HepG2 (cell line): ENCODE results near the gene RTEL1. TPM values are rescaled to one million over a fixed set of nuclear protein-coding genes. Genes with fewer than 3 reads are reported as not detected.

Experiments used
- CENPT ChIP-seq: sonication (generic); formaldehyde crosslinking; IDR thresholded peaks from 2 replicates; pipeline ENCODE4 v1.8.0; 2022; ENCODE audit warnings: low read depth, mild to moderate bottlenecking, moderate library complexity, missing genetic modification reagents
- CENPX ChIP-seq: sonication (generic); formaldehyde crosslinking; IDR thresholded peaks from 2 replicates; pipeline ENCODE4 v1.9.0; 2021; ENCODE audit warnings: mild to moderate bottlenecking, missing genetic modification reagents, moderate library complexity
- HDAC2 ChIP-seq: sonication (generic); formaldehyde crosslinking; IDR thresholded peaks from 2 replicates; pipeline ENCODE4 v1.4.0; 2020; ENCODE audit warnings: missing genetic modification reagents
- KDM6A ChIP-seq: IDR thresholded peaks from 2 replicates; pipeline ENCODE4 v1.6.1; 2016; ENCODE audit warnings: low read depth
- MLLT10 ChIP-seq: sonication (generic); formaldehyde crosslinking; IDR thresholded peaks from 2 replicates; pipeline ENCODE4 v1.4.0; 2020; ENCODE audit warnings: missing genetic modification reagents
- NFIC ChIP-seq: IDR thresholded peaks from 2 replicates; pipeline ENCODE4 v1.6.1; 2012; ENCODE audit warnings: mild to moderate bottlenecking, low read length, inconsistent platforms
- RFX3 ChIP-seq: IDR thresholded peaks from 2 replicates; pipeline ENCODE4 v1.6.1; 2016; ENCODE audit warnings: missing biosample characterization, missing genetic modification reagents
- SUZ12 ChIP-seq: fragments of 150-350 bp; IDR thresholded peaks from 2 replicates; pipeline ENCODE4 v1.6.1; 2014; ENCODE audit warnings: low read depth, low read length
- THYN1 ChIP-seq: sonication (generic); formaldehyde crosslinking; IDR thresholded peaks from 2 replicates; pipeline ENCODE4 v1.8.1; 2023; ENCODE audit warnings: low read depth, mild to moderate bottlenecking, moderate library complexity, missing genetic modification reagents, borderline replicate concordance
- ZFP37 ChIP-seq: sonication (generic); formaldehyde crosslinking; IDR thresholded peaks from 2 replicates; pipeline ENCODE4 v1.4.0; 2020; ENCODE audit warnings: missing genetic modification reagents, borderline replicate concordance
- ZNF142 ChIP-seq: sonication (generic); formaldehyde crosslinking; IDR thresholded peaks from 2 replicates; pipeline ENCODE4 v1.4.0; 2020; ENCODE audit warnings: missing genetic modification reagents
- ZNF362 ChIP-seq: sonication (generic); formaldehyde crosslinking; IDR thresholded peaks from 2 replicates; pipeline ENCODE4 v1.4.0; 2020; ENCODE audit warnings: missing genetic modification reagents, mild to moderate bottlenecking, borderline replicate concordance
- polyA plus RNA-seq, 8 experiments: library from polyadenylated mRNA; depleted of rRNA in 3 of 8; stranded (reverse) in 7 of 8; unstranded in 1 of 8; fragments of >200 nt; fragmentation: Illumina TruSeq in 4 of 8; extraction: Trizol in 4 of 8; gene quantifications; 2 replicates each; pipeline versions ENCODE4 v1.2.1 to v1.2.3, GENCODE V29; 2011 to 2016; ENCODE audit warnings: low read depth in 4 of 8, missing spikeins in 1 of 8, mixed read lengths in 1 of 8; ENCODE audit not compliant: insufficient read depth in 1 of 8
- total RNA-seq, 5 experiments: library from RNA; depleted of rRNA; stranded (reverse); fragments of >200 nt; fragmentation: Illumina TruSeq; extraction: Trizol; gene quantifications; 2 replicates each; pipeline ENCODE4 v1.2.3, GENCODE V29; 2016; ENCODE audit warnings: low read depth in 1 of 5
- TF ChIP-seq, protein P1 (sequence below): sonication (generic); formaldehyde crosslinking; IDR thresholded peaks from 2 replicates; pipeline ENCODE4 v1.5.0; 2020; ENCODE audit warnings: mild to moderate bottlenecking, low read depth, missing genetic modification reagents, borderline replicate concordance
- TF ChIP-seq, protein P2 (sequence below): IDR thresholded peaks from 2 replicates; pipeline ENCODE4 v1.6.1; 2016; ENCODE audit warnings: low read depth, borderline replicate concordance
- TF ChIP-seq, protein P3 (sequence below): sonication (generic); formaldehyde crosslinking; IDR thresholded peaks from 2 replicates; pipeline ENCODE4 v1.5.0; 2020; ENCODE audit warnings: missing genetic modification reagents
- TF ChIP-seq, protein P4 (sequence below): sonication (generic); formaldehyde crosslinking; IDR thresholded peaks from 2 replicates; pipeline ENCODE4 v1.5.0; 2020; ENCODE audit warnings: missing genetic modification reagents

Gene RTEL1
- total and polyA plus RNA-seq, 2 of the 13 experiments (the other 11 are each of a cell fraction or from before 2014, with no cell fraction given), result 21.8 to 36.4 TPM

GRCh38 chr20:63641792-63642523 lies 16.2 kb upstream of the RTEL1 start (continued):
- peak; percentile 68; the same call in 1 of the 2 replicates for TF ChIP-seq ZNF142 (CRISPR knock-in tag)
- TF ChIP-seq ZFP37 (CRISPR knock-in tag), result no peak
- TF ChIP-seq, protein P1, sequence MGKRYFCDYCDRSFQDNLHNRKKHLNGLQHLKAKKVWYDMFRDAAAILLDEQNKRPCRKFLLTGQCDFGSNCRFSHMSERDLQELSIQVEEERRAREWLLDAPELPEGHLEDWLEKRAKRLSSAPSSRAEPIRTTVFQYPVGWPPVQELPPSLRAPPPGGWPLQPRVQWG (CRISPR knock-in tag), result no peak
- TF ChIP-seq, protein P2, sequence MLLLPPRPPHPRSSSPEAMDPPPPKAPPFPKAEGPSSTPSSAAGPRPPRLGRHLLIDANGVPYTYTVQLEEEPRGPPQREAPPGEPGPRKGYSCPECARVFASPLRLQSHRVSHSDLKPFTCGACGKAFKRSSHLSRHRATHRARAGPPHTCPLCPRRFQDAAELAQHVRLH (CRISPR knock-in tag), result peak; percentile 81; the same call in 1 of the 2 replicates
- TF ChIP-seq THYN1 (CRISPR knock-in tag), result no peak
- TF ChIP-seq, protein P3, sequence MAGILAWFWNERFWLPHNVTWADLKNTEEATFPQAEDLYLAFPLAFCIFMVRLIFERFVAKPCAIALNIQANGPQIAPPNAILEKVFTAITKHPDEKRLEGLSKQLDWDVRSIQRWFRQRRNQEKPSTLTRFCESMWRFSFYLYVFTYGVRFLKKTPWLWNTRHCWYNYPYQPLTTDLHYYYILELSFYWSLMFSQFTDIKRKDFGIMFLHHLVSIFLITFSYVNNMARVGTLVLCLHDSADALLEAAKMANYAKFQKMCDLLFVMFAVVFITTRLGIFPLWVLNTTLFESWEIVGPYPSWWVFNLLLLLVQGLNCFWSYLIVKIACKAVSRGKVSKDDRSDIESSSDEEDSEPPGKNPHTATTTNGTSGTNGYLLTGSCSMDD, result no peak
- TF ChIP-seq MLLT10 (CRISPR knock-in tag), result no peak
- no peak for TF ChIP-seq CENPT (CRISPR knock-in tag)
- no peak for TF ChIP-seq ZNF362 (CRISPR knock-in tag)
- no peak for TF ChIP-seq SUZ12
- TF ChIP-seq KDM6A (CRISPR knock-in tag), result no peak
- TF ChIP-seq NFIC, result no peak
- TF ChIP-seq CENPX (CRISPR knock-in tag), result no peak
- TF ChIP-seq, protein P4, sequence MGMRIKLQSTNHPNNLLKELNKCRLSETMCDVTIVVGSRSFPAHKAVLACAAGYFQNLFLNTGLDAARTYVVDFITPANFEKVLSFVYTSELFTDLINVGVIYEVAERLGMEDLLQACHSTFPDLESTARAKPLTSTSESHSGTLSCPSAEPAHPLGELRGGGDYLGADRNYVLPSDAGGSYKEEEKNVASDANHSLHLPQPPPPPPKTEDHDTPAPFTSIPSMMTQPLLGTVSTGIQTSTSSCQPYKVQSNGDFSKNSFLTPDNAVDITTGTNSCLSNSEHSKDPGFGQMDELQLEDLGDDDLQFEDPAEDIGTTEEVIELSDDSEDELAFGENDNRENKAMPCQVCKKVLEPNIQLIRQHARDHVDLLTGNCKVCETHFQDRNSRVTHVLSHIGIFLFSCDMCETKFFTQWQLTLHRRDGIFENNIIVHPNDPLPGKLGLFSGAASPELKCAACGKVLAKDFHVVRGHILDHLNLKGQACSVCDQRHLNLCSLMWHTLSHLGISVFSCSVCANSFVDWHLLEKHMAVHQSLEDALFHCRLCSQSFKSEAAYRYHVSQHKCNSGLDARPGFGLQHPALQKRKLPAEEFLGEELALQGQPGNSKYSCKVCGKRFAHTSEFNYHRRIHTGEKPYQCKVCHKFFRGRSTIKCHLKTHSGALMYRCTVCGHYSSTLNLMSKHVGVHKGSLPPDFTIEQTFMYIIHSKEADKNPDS, result no peak
- TF ChIP-seq HDAC2, result peak; percentile 61; the same call in 1 of the 2 replicates
- TF ChIP-seq RFX3, result no peak
